ENCODE measurements around the gene FTO. TPM values are rescaled to one million over a fixed set of nuclear protein-coding genes. Genes with fewer than 3 reads are reported as not detected.

Gene FTO
- total and polyA plus RNA-seq, 12 donors: 17.8 to 310 (median 156) TPM

GRCh38 chr16:53913099-53913870 lies 209.3 kb downstream of the FTO start:
- intact Hi-C loops (cut with DNase I): no loop called here
- DNase-seq: peak; percentile 80 to 95 (median 91)
- Histone ChIP-seq H3K27ac (peak overlapping the region; percentile 5 to 87 (median 69)), H3K36me3 (replicated peaks in 1 of 2) (no peaks in the 10 kb centered on the region), H3K27me3 (no peaks in the 10 kb centered on the region), H3K4me1 (replicated peaks in 1 of 2) (peaks cover 22 to 38% of the 10 kb centered on the region in 2 donors), H3K4me3 (no peak overlapping the region), H3K9me3 (replicated peaks in 1 of 3) (no peaks in the 10 kb centered on the region)
- 53 to 57% (median 55%) methylated on average over 7 of the region's 7 CpGs for WGBS, 4 donors
- no peak for TF ChIP-seq POLR2A (IDR thresholded peaks at IDR 0.05)
- no peak for TF ChIP-seq CTCF (IDR thresholded peaks at IDR 0.05)

GRCh38 chr16:53913920-53914319 lies 210.0 kb downstream of the FTO start:
- peak in 4 of 7 donors; percentile 20 to 36 (median 22) for DNase-seq
- no peaks in the 10 kb centered on the region for H3K27me3 ChIP-seq
- 57 to 66% (median 62%) methylated on average over 9 of the region's 9 CpGs for WGBS, 4 donors
- intact Hi-C loops (cut with DNase I): no loop called here
- H3K4me1 ChIP-seq (replicated peaks in 1 of 2): peaks cover 22 to 38% of the 10 kb centered on the region in 2 donors
- no peak for TF ChIP-seq CTCF (IDR thresholded peaks at IDR 0.05)
- no peak for TF ChIP-seq POLR2A (IDR thresholded peaks at IDR 0.05)
- peak overlapping the region; percentile 5 to 87 (median 69) for H3K27ac ChIP-seq
- no peak overlapping the region for H3K4me3 ChIP-seq
- H3K36me3 ChIP-seq (replicated peaks in 1 of 2): no peaks in the 10 kb centered on the region
- no peaks in the 10 kb centered on the region for H3K9me3 ChIP-seq (replicated peaks in 1 of 3)

GRCh38 chr16:53914736-53915135 lies 210.8 kb downstream of the FTO start:
- no peak for DNase-seq
- Histone ChIP-seq H3K4me1 (replicated peaks in 1 of 2) (peaks cover 22 to 38% of the 10 kb centered on the region in 2 donors), H3K9me3 (replicated peaks in 1 of 3) (no peaks in the 10 kb centered on the region), H3K27me3 (no peaks in the 10 kb centered on the region), H3K36me3 (replicated peaks in 1 of 2) (no peaks in the 10 kb centered on the region), H3K4me3 (no peak overlapping the region), H3K27ac (no peak overlapping the region)
- WGBS, 4 donors: 84 to 88% (median 85%) methylated on average over 3 of the region's 3 CpGs
- intact Hi-C loops (cut with DNase I): no loop called here
- no peak for TF ChIP-seq POLR2A (IDR thresholded peaks at IDR 0.05)
- TF ChIP-seq CTCF (IDR thresholded peaks at IDR 0.05): no peak

GRCh38 chr16:53915452-53916160 lies 211.7 kb downstream of the FTO start:
- Histone ChIP-seq H3K36me3 (replicated peaks in 1 of 2) (no peaks in the 10 kb centered on the region), H3K4me3 (no peak overlapping the region), H3K4me1 (replicated peaks in 1 of 2) (peaks cover 22 to 38% of the 10 kb centered on the region in 2 donors), H3K27me3 (no peaks in the 10 kb centered on the region), H3K27ac (no peak overlapping the region), H3K9me3 (replicated peaks in 1 of 3) (no peaks in the 10 kb centered on the region)
- no peak for TF ChIP-seq CTCF (IDR thresholded peaks at IDR 0.05)
- peak in 5 of 7 donors; percentile 23 to 58 (median 35) for DNase-seq
- WGBS, 4 donors: 66 to 85% (median 79%) methylated on average over 5 of the region's 5 CpGs
- intact Hi-C loops (cut with DNase I): no loop called here

All from adrenal gland (tissue), 12 donors.